Right hindlimb (tissue), 1 donor: ENCODE results near the gene CDIP1.

Experiments used
- DNase-seq: peaks from one replicate; pipeline ENCODE4 v3.0.0-alpha.2; 2018

CDIP1 gene

DNA sequence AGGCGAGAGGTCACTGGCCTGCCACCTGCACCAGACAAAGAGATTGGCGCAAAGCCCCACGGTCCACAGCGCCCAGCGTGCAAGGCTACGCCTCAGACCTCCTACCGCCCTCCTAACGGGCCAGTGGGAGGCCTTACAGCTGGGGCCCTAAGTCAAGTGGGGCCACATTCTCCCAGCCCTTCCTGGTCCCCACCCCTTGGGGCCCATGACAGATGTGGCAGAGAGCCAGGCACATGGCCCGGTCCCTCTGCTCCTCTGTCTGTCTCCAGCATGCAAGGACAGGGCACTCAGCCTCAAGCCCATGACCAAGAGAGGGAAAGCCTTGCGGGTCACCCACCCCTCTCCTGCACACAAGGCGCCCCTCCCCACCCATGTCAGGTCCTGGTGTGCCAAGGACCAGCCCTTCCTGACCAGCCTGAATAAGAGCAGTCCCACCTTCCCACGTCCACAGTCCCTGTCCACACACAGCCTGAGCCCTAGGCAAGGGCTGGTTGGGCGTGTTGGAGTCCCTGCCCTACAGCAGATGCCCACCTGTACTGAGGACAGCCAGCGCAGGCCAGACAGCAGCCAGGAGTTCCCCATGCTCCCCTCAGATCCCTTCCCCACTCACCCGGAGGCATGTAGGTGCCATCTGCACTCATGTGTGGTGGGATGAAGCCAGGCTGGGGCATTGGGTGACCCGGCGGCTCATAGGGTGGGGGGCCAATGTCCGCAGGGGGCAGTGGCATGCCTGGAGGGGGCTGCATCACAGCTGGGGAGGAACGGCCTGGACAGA lies 25.3 kb downstream of the CDIP1 start:
- DNase-seq: no peak

DNA sequence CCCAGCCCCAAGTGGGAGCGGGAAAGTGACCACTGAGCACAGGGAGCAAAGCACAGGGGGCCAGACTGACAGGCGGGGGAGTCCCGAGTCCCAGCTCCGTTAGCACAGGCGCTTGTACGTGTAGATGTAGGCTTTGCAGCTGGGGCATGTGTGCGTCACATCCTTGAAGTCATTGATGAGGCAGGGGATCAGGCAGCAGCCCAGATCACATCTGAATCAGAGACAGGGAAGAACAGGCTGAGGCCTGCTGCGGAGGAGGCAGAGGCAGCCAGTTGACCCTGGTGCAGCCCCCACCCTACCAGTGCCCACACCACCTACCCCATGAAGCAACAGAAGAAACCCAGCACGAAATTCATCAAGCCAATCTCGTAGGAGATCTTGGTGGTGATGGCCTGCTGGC lies 26.1 kb downstream of the CDIP1 start:
- DNase-seq: no peak

DNA sequence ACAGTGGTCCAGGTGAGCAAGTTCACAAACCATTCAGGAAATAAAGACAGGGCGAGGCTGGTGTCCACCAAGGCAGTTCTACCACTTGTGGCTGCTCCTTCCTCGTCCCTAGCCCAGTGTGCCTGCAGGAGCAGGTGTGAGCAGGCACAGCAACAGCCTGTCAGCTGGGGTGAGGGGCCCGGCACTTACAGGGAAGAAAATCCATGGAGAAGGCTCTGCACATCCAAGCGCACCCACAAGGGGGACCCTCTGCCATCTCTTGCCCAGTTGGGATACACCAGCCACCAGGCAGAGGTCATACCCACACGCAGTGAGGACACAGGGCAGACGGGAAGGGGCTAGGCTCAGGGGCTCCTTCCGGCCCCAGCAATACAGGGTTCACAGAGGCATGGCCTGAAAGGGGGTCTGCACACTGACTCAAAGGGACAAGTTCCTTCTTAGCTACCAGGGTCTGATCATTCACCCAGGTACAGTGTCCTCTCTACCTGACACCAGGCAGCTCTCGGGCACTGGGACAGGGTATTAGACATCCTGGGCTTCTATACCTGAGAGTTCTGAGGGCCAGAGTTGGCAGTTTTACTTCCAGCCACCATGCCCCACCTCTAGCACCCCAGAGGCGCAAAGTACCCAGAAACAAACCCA lies 27.0 kb downstream of the CDIP1 start:
- peak; percentile 68 for DNase-seq

GRCh38 chr16:4510747-4511426 lies 27.7 kb downstream of the CDIP1 start:
- no peak for DNase-seq

- no peak for DNase-seq
These were observed 28.4 kb downstream of the CDIP1 start for GRCh38 chr16:4510131-4510530.

DNA sequence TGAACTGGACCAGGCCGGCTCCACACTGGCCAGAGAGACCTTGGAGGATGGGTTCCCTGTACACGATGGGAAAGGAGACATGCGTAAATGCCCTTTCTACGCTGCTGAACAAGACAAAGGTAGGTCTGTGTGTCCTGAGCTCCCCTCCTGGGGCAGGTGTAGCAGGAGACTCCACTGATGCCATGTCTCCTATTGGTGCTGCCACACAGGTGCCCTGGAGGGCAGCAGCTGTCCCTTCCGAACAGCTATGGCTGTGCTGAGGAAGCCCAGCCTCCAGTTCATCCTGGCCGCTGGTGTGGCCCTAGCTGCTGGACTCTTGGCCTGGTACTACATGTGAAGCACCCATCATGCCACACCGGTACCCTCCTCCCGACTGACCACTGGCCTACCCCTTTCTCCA lies 29.2 kb downstream of the CDIP1 start:
- no peak for DNase-seq

- DNase-seq: no peak
These were observed 29.8 kb downstream of the CDIP1 start for GRCh38 chr16:4508806-4509205.

GRCh38 chr16:4507588-4508345 lies 30.8 kb downstream of the CDIP1 start:
- DNase-seq: no peak

GRCh38 chr16:4506450-4506849 lies 32.1 kb downstream of the CDIP1 start:
- peak; percentile 75 for DNase-seq

DNA sequence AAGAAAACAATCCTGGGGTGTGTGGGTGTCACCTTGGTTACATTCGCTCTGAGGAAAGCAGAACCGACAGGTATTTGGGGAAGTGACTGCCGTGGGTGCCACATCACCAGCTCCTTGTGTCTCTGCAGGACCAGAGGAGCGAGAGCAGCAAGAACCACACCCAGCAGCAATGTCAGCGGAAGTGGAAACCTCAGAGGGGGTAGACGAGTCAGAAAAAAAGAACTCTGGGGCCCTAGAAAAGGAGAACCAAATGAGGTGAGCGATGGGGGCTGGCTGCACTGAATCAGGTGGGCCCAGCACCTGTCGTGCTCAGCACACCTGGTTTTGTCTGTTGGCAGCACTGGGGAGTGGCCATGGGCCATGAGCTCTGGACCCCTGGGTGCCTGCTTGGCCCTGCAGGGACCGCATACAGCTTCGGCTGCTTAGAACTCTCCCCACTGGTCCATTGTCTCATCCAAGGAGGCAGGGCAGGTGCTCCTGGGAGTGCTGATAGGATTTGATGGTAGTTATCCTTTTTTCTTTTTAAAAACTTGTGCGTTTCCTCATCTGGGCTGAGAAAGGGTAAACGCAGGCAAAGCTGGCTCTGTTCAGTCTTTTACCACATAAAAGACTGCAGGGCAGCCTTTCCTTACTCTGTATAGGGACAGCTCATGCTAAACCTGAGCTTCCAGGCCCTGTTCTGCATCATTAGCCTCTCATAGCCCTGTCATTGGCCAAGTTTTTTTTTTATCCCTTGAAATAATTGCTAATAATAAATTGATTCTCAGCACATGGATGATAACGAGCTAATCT lies 33.0 kb downstream of the CDIP1 start:
- no peak for DNase-seq

DNA sequence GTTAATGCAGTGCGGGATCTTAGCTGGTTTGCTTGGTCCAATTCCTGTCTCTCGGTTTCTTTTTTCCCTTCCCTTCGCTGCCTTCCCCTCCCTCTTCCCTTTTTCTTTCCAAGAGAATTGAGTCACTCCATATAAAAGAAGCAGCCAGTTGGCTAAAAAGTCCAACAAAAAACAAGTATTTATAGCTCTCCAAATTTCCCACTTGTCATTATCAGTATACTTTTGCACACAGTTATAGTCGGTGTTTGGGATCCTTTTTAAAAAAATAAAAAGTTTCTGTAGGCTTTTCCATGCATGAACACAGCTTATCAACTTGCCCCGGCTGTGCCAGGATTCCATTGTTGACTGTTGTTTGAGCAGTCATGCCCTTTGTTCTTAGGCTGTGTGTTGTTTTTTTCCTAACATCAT lies 37.5 kb downstream of the CDIP1 start:
- no peak for DNase-seq

DNA sequence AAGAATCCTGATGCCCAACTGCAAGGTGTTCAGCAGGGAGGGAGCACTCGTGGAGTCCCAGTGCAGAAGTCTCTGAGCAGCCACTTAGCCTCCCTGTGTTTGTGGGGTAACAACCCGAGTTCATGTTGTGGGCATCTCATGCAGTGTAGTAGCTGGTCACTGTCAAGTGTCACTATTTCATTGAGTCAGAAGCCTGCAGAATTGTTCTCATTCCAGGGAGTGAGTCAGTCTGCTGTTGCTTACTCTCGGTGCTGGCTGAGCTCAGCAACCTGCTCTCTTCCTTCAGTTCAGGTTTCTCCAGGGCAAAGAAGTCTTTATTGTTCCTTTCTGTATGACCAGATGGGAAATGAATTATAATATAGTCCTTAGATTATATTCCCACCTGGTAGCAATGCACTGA lies 38.3 kb downstream of the CDIP1 start:
- no peak for DNase-seq

- no peak for DNase-seq
These were observed 39.4 kb downstream of the CDIP1 start for GRCh38 chr16:4499196-4499555.

DNA sequence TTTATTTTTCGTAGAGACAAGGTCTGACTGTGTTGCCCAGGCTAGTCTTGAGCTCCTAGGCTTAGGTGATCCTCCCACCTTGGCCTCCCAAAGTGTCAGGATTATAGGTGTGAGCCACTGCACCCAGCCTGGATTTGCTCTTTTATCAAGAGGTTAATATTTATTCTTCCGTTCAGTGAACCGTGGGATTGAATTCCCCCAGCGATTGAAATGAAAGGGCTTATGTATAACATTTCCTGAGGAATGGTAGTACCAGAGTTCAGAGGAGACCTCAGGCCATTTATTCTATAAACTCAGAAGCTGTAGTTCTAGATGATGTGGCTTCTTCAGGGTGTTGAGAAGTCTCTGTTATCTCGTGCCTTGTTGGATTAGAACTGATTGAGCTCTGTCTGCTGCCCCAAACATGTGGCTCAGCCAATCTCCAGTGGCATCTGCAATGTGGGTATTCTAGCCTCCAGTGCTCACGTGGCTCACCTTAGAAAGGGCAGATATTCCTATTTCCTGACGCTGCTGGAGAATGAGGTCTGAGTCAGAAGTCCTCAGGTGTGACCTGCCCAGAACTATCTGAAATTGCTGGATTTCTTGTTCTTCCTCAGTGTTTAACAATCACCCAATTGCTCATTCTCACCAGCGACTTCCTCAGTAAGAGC lies 39.9 kb downstream of the CDIP1 start:
- no peak for DNase-seq

GRCh38 chr16:4496305-4496704 lies 42.3 kb downstream of the CDIP1 start:
- no peak for DNase-seq

DNA sequence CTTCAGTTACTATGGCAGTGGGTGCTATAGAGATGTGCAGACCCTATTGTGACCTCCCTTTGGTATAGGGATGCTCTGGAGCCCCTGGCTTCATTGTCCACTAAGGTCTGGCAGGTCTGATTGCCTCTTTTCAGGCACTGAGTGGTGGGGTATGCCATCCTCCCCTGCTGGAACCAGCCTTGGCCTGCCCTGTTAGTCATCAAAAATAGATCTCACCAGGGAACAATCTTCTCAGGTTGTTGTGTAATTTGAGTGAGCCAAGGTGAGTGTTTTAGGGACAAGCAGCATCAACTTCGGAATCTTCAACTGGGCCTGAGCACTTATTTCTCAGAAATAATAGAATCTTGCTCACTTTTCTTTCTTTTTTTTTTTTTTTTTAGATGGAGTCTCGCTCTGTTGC lies 42.8 kb downstream of the CDIP1 start:
- DNase-seq: no peak

- DNase-seq: no peak
These were observed 43.7 kb downstream of the CDIP1 start for GRCh38 chr16:4494746-4495490.

DNA sequence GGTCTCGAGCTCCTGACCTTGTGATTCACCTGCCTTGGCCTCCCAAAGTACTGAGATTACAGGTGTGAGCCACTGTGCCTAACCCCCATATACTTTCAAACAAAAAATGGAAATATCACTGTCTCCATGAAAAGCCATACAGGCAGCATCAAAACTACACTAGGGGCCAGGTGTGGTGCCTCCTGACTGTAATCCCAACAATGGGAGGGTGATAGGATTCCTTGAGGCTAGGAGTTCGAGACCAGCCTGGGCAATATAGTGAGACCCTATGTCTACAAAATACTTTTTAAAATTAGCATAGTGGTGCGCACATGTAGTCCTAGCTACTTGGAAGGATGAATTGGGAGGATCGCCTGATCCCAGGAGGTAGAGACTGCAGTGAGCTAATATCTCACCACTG lies 46.7 kb downstream of the CDIP1 start:
- DNase-seq: no peak

- DNase-seq: no peak
These were observed 49.5 kb downstream of the CDIP1 start for GRCh38 chr16:4489030-4489429.

DNA sequence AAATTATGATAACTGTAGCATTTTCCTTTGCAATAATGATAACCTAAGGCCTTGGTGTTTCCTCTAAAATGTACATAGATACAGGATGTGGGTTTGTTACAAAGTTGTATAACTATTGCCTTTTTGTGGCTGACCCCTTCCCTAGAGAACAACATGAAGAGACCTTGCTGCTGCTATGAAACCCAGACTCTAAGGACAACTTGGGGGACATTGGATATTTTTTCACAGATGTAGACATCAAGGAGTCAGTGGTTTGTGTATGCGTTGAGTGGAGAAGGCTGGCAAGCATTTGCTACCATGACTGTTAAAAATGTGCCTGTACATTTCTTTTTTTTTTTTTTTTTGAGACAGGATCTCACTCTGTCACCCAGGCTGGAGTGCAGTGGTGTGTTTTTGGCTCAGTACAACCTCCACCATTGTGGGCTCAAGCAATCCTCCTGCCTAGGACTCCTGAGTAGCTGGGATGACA lies 50.0 kb downstream of the CDIP1 start:
- no peak for DNase-seq

GRCh38 chr16:4487955-4488498 lies 50.5 kb downstream of the CDIP1 start:
- DNase-seq: no peak
